B cell (primary cell): ENCODE data around the gene MARK4.

Source experiments
- CTCF ChIP-seq: fragments of 200-600 bp; IDR thresholded peaks from one replicate; pipeline ENCODE4 v1.8.0; 2022; ENCODE audit warnings: antibody characterized with exemption, mild to moderate bottlenecking
- EZH2 ChIP-seq: IDR thresholded peaks from 2 replicates; pipeline ENCODE4 v1.6.1; 2012; ENCODE audit warnings: borderline replicate concordance, low read depth, mild to moderate bottlenecking, moderate library complexity, low read length; ENCODE audit not compliant: insufficient read depth, poor library complexity, severe bottlenecking

GRCh38 chr19:45250832-45251451 lies at the start of gene MARK4:
- TF ChIP-seq EZH2 (no peak), CTCF (no peak)
